Measurements from ENCODE around the gene KIAA1755.

Gene KIAA1755

DNA sequence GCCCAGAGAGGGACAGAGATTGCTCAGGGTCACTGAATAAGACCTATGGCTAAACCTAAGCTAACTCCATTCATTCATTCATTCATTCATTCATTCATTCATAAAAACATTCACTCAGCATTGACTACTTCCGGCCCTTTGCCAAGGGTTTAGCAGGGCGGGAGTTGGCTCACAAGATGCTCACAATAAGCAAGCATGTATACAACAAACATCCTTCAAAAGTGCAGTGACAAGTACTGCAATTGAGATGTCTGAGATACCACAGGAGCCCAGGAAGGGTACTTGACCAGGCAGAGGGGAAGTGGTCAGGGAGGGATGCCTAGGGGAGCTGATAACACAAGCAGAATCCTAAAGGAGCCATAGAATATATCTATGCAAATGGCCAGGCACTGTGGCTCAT lies 18.2 kb upstream of the KIAA1755 start:
- TF ChIP-seq, protein P1, sequence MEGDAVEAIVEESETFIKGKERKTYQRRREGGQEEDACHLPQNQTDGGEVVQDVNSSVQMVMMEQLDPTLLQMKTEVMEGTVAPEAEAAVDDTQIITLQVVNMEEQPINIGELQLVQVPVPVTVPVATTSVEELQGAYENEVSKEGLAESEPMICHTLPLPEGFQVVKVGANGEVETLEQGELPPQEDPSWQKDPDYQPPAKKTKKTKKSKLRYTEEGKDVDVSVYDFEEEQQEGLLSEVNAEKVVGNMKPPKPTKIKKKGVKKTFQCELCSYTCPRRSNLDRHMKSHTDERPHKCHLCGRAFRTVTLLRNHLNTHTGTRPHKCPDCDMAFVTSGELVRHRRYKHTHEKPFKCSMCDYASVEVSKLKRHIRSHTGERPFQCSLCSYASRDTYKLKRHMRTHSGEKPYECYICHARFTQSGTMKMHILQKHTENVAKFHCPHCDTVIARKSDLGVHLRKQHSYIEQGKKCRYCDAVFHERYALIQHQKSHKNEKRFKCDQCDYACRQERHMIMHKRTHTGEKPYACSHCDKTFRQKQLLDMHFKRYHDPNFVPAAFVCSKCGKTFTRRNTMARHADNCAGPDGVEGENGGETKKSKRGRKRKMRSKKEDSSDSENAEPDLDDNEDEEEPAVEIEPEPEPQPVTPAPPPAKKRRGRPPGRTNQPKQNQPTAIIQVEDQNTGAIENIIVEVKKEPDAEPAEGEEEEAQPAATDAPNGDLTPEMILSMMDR (conservative IDR thresholded peaks at IDR 0.05; ENCODE audit: control insufficient read depth, insufficient read depth, low read depth, low read length): no peak
- DNase-seq (ENCODE audit: low read depth): no peak
- no peak overlapping the region for H3K4me3 ChIP-seq (ENCODE audit: control insufficient read depth, low read depth, low read length)

DNA sequence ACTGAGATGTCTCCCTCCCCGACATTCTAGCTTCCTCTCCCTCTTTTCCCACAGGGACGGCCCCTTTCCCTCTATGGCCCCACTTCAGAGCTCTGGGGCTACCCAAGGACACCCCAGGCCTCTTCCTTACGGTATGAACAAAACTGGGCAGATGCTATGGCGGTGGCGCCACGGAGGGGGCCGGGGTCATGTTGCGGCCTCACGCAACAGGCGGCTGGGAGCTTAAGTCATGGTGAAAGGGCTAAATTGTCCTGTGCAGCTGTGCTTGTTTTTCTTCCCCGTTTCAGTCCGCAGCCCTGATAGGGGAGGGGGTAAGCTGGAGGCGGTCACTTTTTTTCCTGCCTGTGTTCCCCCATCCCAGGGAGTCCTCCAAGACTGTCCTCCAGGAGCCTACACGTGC lies 17.6 kb upstream of the KIAA1755 start:
- no peak overlapping the region for H3K4me3 ChIP-seq (ENCODE audit: control insufficient read depth, low read depth, low read length)
- TF ChIP-seq, protein P1 (conservative IDR thresholded peaks at IDR 0.05; ENCODE audit: control insufficient read depth, insufficient read depth, low read depth, low read length): no peak
- no peak for DNase-seq (ENCODE audit: low read depth)

DNA sequence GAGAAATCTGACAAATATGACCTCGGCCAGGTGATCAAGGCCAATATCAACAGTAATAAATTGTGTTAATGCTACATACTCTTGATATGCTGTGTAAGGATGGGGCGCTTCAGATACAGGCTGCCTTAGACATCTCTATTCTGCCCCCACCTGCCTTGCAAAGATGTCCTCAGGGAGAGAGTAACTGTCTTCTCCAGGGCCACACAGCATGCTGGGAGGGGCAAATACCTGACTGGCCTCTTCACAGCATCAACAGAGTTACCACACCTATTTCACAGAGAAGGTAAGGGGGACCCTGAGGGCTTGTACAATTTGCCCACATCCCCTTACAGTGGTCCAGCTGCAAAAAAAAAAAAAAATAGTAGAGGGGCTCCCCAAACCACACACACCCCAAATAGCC lies 17.2 kb upstream of the KIAA1755 start:
- no peak for DNase-seq (ENCODE audit: low read depth)
- H3K4me3 ChIP-seq (ENCODE audit: control insufficient read depth, low read depth, low read length): no peak overlapping the region
- TF ChIP-seq, protein P1 (conservative IDR thresholded peaks at IDR 0.05; ENCODE audit: control insufficient read depth, insufficient read depth, low read depth, low read length): no peak

- H3K4me3 ChIP-seq (ENCODE audit: control insufficient read depth, low read depth, low read length): no peak overlapping the region
- no peak for DNase-seq (ENCODE audit: low read depth)
- TF ChIP-seq, protein P1 (conservative IDR thresholded peaks at IDR 0.05; ENCODE audit: control insufficient read depth, insufficient read depth, low read depth, low read length): no peak
Measured at GRCh38 chr20:38277285-38277684, 16.8 kb upstream of the KIAA1755 start.

GRCh38 chr20:38275815-38276550 lies 15.4 kb upstream of the KIAA1755 start:
- DNase-seq (ENCODE audit: low read depth): peak; percentile 88
- TF ChIP-seq, protein P1 (conservative IDR thresholded peaks at IDR 0.05; ENCODE audit: control insufficient read depth, insufficient read depth, low read depth, low read length): no peak
- no peak overlapping the region for H3K4me3 ChIP-seq (ENCODE audit: control insufficient read depth, low read depth, low read length)

- DNase-seq (ENCODE audit: low read depth): peak; percentile 79
- TF ChIP-seq, protein P1 (conservative IDR thresholded peaks at IDR 0.05; ENCODE audit: control insufficient read depth, insufficient read depth, low read depth, low read length): no peak
- no peak overlapping the region for H3K4me3 ChIP-seq (ENCODE audit: control insufficient read depth, low read depth, low read length)
Measured at GRCh38 chr20:38272961-38273360, 12.4 kb upstream of the KIAA1755 start.
